BLaER1 treated with 17β-estradiol and CSF1 and Interleukin-3, amounts not matched to agents 10 nM and 100 nM (cell line): Measurements from ENCODE around the gene DUOXA2.
A peak's percentile ranks its signal among the peaks of the same experiment; 100 is the strongest.
"Not testable (repeated sequence)": the region's sequence is repeated elsewhere in the genome, so short reads cannot be mapped to it uniquely, and the experiment has no call there.

Experiments used
- H3K27ac ChIP-seq, 11 experiments: shearing (Covaris generic); formaldehyde crosslinking; 2 replicates each; pipeline ENCODE4 v1.8.1; 2022
- H3K27me3 ChIP-seq, 11 experiments: shearing (Covaris generic); formaldehyde crosslinking; 2 replicates each; pipeline ENCODE4 v1.8.1; 2022
- H3K36me3 ChIP-seq, 11 experiments: shearing (Covaris generic); formaldehyde crosslinking; 2 replicates each; pipeline ENCODE4 v1.8.1; 2022
- H3K4me1 ChIP-seq, 10 experiments: shearing (Covaris generic); formaldehyde crosslinking; 2 replicates each; pipeline ENCODE4 v1.8.1; 2022
- H3K4me2 ChIP-seq, 11 experiments: shearing (Covaris generic); formaldehyde crosslinking; 2 replicates each; pipeline ENCODE4 v1.8.1; 2022
- H3K4me3 ChIP-seq, 10 experiments: shearing (Covaris generic); formaldehyde crosslinking; 2 replicates each; pipeline ENCODE4 v1.8.1; 2022
- H3K9ac ChIP-seq, 11 experiments: shearing (Covaris generic); formaldehyde crosslinking; 2 replicates each; pipeline ENCODE4 v1.8.1; 2022
- H3K9me3 ChIP-seq, 11 experiments: shearing (Covaris generic); formaldehyde crosslinking; replicated peaks in 1 of 11; 2 replicates each; pipeline ENCODE4 v1.8.1; 2022
- H4K20me1 ChIP-seq, 11 experiments: shearing (Covaris generic); formaldehyde crosslinking; 2 replicates each; pipeline ENCODE4 v1.8.1; 2022
- Cebpa-rat ChIP-seq, 11 experiments: shearing (Covaris generic); IDR thresholded peaks; 2 replicates each; pipeline ENCODE4 v1.8.1; 2022

DUOXA2 gene

GRCh38 chr15:45114076-45114750, at the start of gene DUOXA2, which contains the start of gene DUOX2:
DUOXA2 (plus strand) TSS chr15:45114326; CDS start chr15:45114606, 280 bp downstream.
DUOX2 (minus strand) TSS chr15:45114172; CDS start chr15:45113411, 761 bp downstream.
- no peak for TF ChIP-seq Cebpa-rat (IDR thresholded peaks at IDR 0.05)
- H3K4me3 ChIP-seq, result no peak within 1 kb of the TSS
- H3K27me3 ChIP-seq, result peaks cover 64 to 69% (median 67%) of the 10 kb centered on the region in 11 experiments
- peaks cover 0 to 12% (median 2%) of the 10 kb centered on the region in 10 experiments; a peak in 7 of 20 replicates for H3K4me1 ChIP-seq
- 0 out of 22 replicates have a peak, but pooled peaks cover 0 to 2% (median 0%) of the 10 kb centered on the region in 11 experiments for H3K36me3 ChIP-seq
- H3K9ac ChIP-seq, result no peak within 1 kb of the TSS
- H3K4me2 ChIP-seq, result no peak within 1 kb of the TSS
- no peak within 1 kb of the TSS for H3K27ac ChIP-seq
- H3K9me3 ChIP-seq, result peaks cover 25 to 44% (median 31%) of the 10 kb centered on the region in 11 experiments
- H4K20me1 ChIP-seq, result 0 out of 22 replicates have a peak, but pooled peaks cover 0 to 7% (median 0%) of the 10 kb centered on the region in 11 experiments

GRCh38 chr15:45064386-45064785, 49.7 kb upstream of the DUOXA2 start:
- no peaks in the 10 kb centered on the region for H4K20me1 ChIP-seq
- no peaks in the 10 kb centered on the region for H3K27me3 ChIP-seq
- H3K4me2 ChIP-seq, result no peak overlapping the region
- no peak overlapping the region for H3K9ac ChIP-seq
- TF ChIP-seq Cebpa-rat (IDR thresholded peaks at IDR 0.05), result no peak
- H3K4me1 ChIP-seq, result peaks cover 0 to 17% (median 11%) of the 10 kb centered on the region in 10 experiments; a peak in 13 of 20 replicates
- peaks cover 19 to 84% (median 64%) of the 10 kb centered on the region in 11 experiments for H3K36me3 ChIP-seq
- no peak overlapping the region for H3K4me3 ChIP-seq
- peaks cover under 1 to 4% (median 2%) of the 10 kb centered on the region in 11 experiments; a peak in 19 of 22 replicates for H3K9me3 ChIP-seq
- H3K27ac ChIP-seq, result peak overlapping the region in 1 of 11 experiments; percentile 3; a peak in 1 of 22 replicates

- H4K20me1 ChIP-seq, H3K9ac ChIP-seq, H3K27me3 ChIP-seq, H3K4me3 ChIP-seq, H3K9me3 ChIP-seq: not testable (repeated sequence)
- H3K27ac ChIP-seq, result peak overlapping the region in 1 of 11 experiments; percentile 8; a peak in 1 of 22 replicates
- peak overlapping the region in 2 of 11 experiments; percentile 20 to 33; a peak in 1 of 22 replicates for H3K4me2 ChIP-seq
- H3K36me3 ChIP-seq, result peaks cover 13 to 65% (median 55%) of the 10 kb centered on the region in 11 experiments
- peaks cover 0 to 11% (median 0%) of the 10 kb centered on the region in 10 experiments; a peak in 6 of 20 replicates for H3K4me1 ChIP-seq
Measured at GRCh38 chr15:45069942-45070360, 44.2 kb upstream of the DUOXA2 start.

GRCh38 chr15:45073602-45074001, 40.5 kb upstream of the DUOXA2 start:
- H3K4me3 ChIP-seq, H4K20me1 ChIP-seq, H3K27ac ChIP-seq, H3K9ac ChIP-seq, H3K4me2 ChIP-seq, H3K9me3 ChIP-seq, H3K27me3 ChIP-seq: not testable (repeated sequence)
- peaks cover 0 to 19% (median 0%) of the 10 kb centered on the region in 10 experiments; a peak in 7 of 20 replicates for H3K4me1 ChIP-seq
- H3K36me3 ChIP-seq, result peaks cover 0 to 30% (median 23%) of the 10 kb centered on the region in 11 experiments

GRCh38 chr15:45075440-45076320, 38.4 kb upstream of the DUOXA2 start:
- not testable (repeated sequence) for H3K9ac ChIP-seq, H3K9me3 ChIP-seq, H4K20me1 ChIP-seq, H3K4me1 ChIP-seq, H3K4me3 ChIP-seq, H3K27me3 ChIP-seq
- peaks cover 0 to 12% (median 8%) of the 10 kb centered on the region in 11 experiments; a peak in 15 of 22 replicates for H3K36me3 ChIP-seq
- 0 out of 22 replicates have a peak overlapping the region, but pooled peaks of 1 of the 11 experiments have one; percentile 40 for H3K27ac ChIP-seq
- H3K4me2 ChIP-seq, result 0 out of 22 replicates have a peak overlapping the region, but pooled peaks of 1 of the 11 experiments have one; percentile 22

- H3K4me3 ChIP-seq, H3K9me3 ChIP-seq, H3K4me1 ChIP-seq, H4K20me1 ChIP-seq, H3K36me3 ChIP-seq, H3K27me3 ChIP-seq, H3K27ac ChIP-seq, H3K9ac ChIP-seq: not testable (repeated sequence)
- peak overlapping the region in 1 of 11 experiments; percentile 46; a peak in 1 of 22 replicates for H3K4me2 ChIP-seq
Measured at GRCh38 chr15:45077391-45077790, 36.7 kb upstream of the DUOXA2 start.

- not testable (repeated sequence) for H3K9ac ChIP-seq, H3K27ac ChIP-seq, H3K4me1 ChIP-seq, H3K36me3 ChIP-seq, H4K20me1 ChIP-seq, H3K27me3 ChIP-seq, H3K4me2 ChIP-seq, H3K9me3 ChIP-seq, H3K4me3 ChIP-seq
Measured at GRCh38 chr15:45079201-45079600, 34.9 kb upstream of the DUOXA2 start.

GRCh38 chr15:45079628-45080246, 34.4 kb upstream of the DUOXA2 start:
- not testable (repeated sequence) for H3K36me3 ChIP-seq, H3K9ac ChIP-seq, H3K4me1 ChIP-seq, H4K20me1 ChIP-seq, H3K4me2 ChIP-seq, H3K4me3 ChIP-seq, H3K27me3 ChIP-seq, H3K27ac ChIP-seq, H3K9me3 ChIP-seq

- not testable (repeated sequence) for H3K4me3 ChIP-seq, H3K27me3 ChIP-seq, H3K36me3 ChIP-seq, H3K4me1 ChIP-seq, H3K4me2 ChIP-seq, H3K27ac ChIP-seq, H3K9me3 ChIP-seq, H3K9ac ChIP-seq, H4K20me1 ChIP-seq
Measured at GRCh38 chr15:45080593-45080992, 33.5 kb upstream of the DUOXA2 start.

- H3K4me1 ChIP-seq, H3K9me3 ChIP-seq, H4K20me1 ChIP-seq, H3K27me3 ChIP-seq, H3K9ac ChIP-seq, H3K4me3 ChIP-seq, H3K27ac ChIP-seq, H3K4me2 ChIP-seq, H3K36me3 ChIP-seq: not testable (repeated sequence)
Measured at GRCh38 chr15:45082412-45082811, 31.7 kb upstream of the DUOXA2 start.
